Astrocyte of the cerebellum (primary cell): ENCODE results near the gene BMP6.
"Not testable (repeated sequence)": the region's sequence is repeated elsewhere in the genome, so short reads cannot be mapped to it uniquely, and the experiment has no call there.

Experiments used
- DNase-seq: peaks from one replicate; pipeline ENCODE4 v3.0.0-alpha.2; 2011; ENCODE audit warnings: low read depth
- H3K4me3 ChIP-seq: 2 replicates; pipeline ENCODE4 v1.5.1; 2011; ENCODE audit warnings: mild to moderate bottlenecking, low read depth, low read length, moderate library complexity
- in situ Hi-C: cut with HindIII; loops from 2 replicates; pipeline ENCODE4 v1.10.0; 2017; ENCODE audit warnings: low sequenced_read_pairs
- TF ChIP-seq, protein P1 (sequence below): IDR thresholded peaks from 2 replicates; pipeline ENCODE4 v1.5.1; 2012; ENCODE audit warnings: low read length, low read depth, moderate library complexity, mild to moderate bottlenecking; ENCODE audit errors: missing control alignments

BMP6 gene

DNA sequence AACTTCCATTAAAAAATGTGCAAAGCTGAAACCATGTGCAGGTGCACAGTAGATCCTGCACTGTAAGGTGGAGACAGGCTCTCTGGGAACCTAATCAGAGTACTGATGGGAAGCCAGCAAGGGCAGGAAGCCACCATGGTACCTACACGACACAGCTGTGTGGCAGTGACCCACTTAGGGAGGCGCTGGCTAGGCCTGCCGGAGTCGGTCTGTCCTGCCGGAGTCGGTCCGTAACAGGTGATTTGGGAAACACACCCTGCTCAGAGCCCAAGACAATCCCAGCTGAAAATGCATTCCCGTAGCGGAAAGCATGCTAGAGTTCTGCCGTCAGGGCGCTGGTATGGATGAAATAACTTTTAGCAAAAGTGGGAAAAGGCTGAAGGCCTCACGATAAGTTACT is 167.4 kb downstream of the BMP6 start:
- TF ChIP-seq, protein P1, sequence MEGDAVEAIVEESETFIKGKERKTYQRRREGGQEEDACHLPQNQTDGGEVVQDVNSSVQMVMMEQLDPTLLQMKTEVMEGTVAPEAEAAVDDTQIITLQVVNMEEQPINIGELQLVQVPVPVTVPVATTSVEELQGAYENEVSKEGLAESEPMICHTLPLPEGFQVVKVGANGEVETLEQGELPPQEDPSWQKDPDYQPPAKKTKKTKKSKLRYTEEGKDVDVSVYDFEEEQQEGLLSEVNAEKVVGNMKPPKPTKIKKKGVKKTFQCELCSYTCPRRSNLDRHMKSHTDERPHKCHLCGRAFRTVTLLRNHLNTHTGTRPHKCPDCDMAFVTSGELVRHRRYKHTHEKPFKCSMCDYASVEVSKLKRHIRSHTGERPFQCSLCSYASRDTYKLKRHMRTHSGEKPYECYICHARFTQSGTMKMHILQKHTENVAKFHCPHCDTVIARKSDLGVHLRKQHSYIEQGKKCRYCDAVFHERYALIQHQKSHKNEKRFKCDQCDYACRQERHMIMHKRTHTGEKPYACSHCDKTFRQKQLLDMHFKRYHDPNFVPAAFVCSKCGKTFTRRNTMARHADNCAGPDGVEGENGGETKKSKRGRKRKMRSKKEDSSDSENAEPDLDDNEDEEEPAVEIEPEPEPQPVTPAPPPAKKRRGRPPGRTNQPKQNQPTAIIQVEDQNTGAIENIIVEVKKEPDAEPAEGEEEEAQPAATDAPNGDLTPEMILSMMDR = no peak
- in situ Hi-C loops = no loop called here
- no peak for DNase-seq
- H3K4me3 ChIP-seq = no peak overlapping the region

GRCh38 chr6:7894262-7895124 is 168.6 kb downstream of the BMP6 start:
- H3K4me3 ChIP-seq = no peak overlapping the region
- DNase-seq = no peak
- TF ChIP-seq, protein P1 = no peak
- in situ Hi-C loops = no loop called here

GRCh38 chr6:7895125-7895423 is 169.2 kb downstream of the BMP6 start:
- H3K4me3 ChIP-seq = no peak overlapping the region
- DNase-seq = no peak
- TF ChIP-seq, protein P1 = no peak
- in situ Hi-C loops = no loop called here

DNA sequence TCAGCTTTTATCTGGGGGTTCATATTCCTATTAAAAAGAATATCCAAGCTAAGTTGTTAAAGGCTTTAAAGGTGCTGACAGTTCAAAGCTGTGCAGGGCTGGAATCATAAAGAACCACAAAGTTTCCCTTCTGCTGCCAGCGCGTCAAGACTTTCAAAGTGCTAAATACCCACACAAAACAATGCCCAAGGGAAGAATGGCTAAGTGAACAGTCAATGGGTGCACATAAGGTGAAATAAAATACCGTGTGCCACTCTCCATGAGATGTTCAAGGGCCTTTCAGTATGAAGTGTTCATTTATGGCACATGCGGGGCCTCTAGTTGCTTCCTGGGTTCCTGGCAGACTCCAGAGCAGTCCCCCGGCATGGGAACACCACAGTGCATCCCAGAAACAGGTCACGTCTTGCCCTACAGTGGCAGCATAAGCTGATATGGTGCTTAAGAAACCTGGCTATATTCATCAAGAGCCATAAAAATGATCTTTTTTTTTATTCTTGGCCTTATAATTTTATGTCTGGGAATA is 170.6 kb downstream of the BMP6 start:
- H3K4me3 ChIP-seq = no peak overlapping the region
- TF ChIP-seq, protein P1 = no peak
- in situ Hi-C loops = no loop called here
- no peak for DNase-seq

- in situ Hi-C loops = no loop called here
- DNase-seq = no peak
- TF ChIP-seq, protein P1 = no peak
- H3K4me3 ChIP-seq = no peak overlapping the region
Observed at GRCh38 chr6:7897461-7898192, 171.7 kb downstream of the BMP6 start.

- H3K4me3 ChIP-seq, DNase-seq, in situ Hi-C loops: not testable (repeated sequence)
Observed at GRCh38 chr6:7898193-7898586, 172.3 kb downstream of the BMP6 start.
